NCI-H82 (cell line): ENCODE data around the gene MIDN.

Source experiments
- DNase-seq: peaks from one replicate; lab custom pipeline; 2025; lab: John Stamatoyannopoulos, UW

The MIDN gene

GRCh38 chr19:1270213-1270853 lies 21.9 kb downstream of the MIDN start:
- DNase-seq: no peak

DNA sequence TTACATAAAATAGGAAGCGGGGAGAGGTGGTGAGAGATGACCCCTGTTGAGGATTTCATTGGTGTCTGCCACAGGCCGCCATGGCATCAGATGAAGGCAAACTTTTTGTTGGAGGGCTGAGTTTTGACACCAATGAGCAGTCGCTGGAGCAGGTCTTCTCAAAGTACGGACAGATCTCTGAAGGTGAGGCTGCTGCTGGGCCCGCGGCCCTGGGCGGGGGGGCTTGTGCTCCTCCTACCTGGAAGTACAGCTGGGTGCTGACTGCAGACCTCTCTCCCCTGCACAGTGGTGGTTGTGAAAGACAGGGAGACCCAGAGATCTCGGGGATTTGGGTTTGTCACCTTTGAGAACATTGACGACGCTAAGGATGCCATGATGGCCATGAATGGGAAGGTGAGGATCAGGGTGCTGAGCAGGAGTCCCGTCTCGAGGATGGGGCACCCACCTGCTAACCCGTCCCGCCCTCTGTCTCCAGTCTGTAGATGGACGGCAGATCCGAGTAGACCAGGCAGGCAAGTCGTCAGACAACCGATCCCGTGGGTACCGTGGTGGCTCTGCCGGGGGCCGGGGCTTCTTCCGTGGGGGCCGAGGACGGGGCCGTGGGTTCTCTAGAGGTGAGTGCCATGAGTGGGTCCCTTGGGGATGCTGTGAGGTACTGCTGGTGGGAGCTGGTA lies 22.6 kb downstream of the MIDN start:
- no peak for DNase-seq

DNA sequence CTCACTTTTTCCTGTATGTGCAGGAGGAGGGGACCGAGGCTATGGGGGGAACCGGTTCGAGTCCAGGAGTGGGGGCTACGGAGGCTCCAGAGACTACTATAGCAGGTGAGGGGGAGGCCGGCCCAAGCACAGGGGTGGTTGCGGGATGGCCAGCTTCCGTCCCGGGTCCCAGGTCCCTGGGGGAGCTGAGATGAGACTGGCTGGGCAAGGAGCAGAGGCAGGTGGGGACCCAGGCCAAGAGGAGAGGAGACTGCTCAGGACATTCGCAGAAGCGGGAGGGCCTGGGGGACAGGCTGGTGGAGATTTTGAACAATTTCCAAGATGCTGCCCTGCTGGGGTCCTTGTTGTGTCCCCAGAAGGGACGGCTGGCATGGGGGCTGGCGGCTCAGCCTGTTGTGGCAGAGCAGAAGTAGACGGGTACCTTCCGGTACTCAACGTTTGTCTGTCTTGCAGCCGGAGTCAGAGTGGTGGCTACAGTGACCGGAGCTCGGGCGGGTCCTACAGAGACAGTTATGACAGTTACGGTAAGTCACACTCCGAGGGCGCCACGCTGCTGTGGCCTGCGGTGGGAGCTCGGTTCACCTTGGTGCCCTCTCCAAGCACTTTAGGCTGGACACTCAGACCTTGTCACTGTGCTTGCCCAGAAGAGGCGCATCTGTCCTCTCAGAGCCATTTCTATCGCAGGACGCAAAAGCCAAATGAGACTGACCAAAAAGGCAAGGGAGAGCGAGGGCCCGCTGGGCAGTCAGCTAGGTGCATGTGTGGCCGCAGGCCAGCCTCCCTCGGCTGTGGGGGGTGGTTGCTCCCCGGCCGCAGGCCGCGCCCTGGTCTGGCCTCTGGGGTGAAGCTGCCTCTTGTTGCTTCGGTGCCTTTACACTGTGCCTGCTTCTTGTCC lies 23.4 kb downstream of the MIDN start:
- DNase-seq: no peak

- DNase-seq: no peak
Observed at GRCh38 chr19:1272423-1273262, 24.3 kb downstream of the MIDN start.

GRCh38 chr19:1273263-1274041 lies 25.1 kb downstream of the MIDN start:
- peak; percentile 39 for DNase-seq

DNA sequence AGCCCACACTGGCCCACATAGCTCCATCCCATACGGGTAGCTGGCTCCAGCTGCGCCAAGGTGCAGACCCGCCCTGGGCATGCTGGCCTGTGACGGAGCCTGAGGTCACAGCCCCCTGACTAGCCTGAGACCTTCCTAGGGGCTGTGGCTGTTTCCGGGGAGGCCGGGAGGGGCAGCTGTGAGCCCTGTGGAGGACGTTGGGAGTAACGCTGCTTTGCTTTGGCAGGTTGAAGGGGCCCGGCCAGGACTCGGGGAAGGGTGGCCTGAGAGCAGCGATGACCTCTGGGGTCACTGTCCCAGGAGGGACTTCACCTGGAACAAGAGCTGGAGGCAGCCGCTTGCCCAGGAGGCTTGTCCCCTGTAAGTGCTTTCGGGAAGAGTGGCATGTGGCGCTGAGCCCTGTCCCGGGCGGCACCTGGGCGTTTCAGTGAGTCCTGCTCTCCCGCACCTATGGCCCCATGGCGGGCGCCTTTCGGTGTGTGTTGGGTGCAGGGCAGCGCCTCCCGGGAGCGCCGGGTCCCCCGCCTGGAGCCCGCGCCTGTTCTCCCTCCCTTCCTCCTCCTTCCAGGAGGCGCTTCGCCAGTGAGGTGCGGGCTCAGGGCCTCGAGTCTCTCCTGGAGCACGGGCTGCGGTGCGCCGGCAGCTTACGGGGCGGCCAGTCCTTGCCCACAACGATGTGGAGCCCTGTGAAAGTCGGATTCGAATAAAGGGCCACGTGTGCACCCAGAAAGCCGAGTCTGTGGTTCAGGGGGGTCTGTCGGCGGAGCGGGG lies 25.9 kb downstream of the MIDN start:
- DNase-seq: peak; percentile 44

GRCh38 chr19:1274852-1275259 lies 26.5 kb downstream of the MIDN start:
- DNase-seq: peak; percentile 57

- DNase-seq: peak; percentile 97
Observed at GRCh38 chr19:1275260-1275975, 27.0 kb downstream of the MIDN start, which contains the start of gene FAM174C. Gene FAM174C (plus strand): TSS chr19:1275530. CDS start chr19:1275550, 20 bp downstream.

GRCh38 chr19:1275976-1276627 lies 27.7 kb downstream of the MIDN start:
- DNase-seq: no peak

- DNase-seq: no peak
Observed at GRCh38 chr19:1276628-1277022, 28.2 kb downstream of the MIDN start.

DNA sequence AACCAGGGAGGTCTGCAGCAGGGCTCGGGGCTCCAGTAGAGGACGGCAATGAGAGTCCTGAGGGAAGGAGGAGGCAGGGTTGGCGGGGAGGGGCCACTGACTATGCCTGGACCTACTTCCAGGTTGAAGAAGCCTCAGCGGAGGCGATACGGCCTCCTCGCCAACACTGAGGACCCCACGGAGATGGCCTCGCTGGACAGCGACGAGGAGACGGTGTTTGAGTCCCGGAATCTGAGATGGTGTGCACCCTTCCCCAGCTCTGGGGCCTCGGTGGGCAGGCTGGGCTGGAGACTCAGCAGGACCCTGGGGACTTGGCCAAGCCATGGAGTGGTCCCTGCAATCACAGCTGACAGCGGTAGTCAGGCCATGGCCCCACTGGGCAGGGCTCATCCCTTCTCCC lies 28.7 kb downstream of the MIDN start:
- no peak for DNase-seq

- no peak for DNase-seq
Observed at GRCh38 chr19:1278074-1278473, 29.7 kb downstream of the MIDN start.

DNA sequence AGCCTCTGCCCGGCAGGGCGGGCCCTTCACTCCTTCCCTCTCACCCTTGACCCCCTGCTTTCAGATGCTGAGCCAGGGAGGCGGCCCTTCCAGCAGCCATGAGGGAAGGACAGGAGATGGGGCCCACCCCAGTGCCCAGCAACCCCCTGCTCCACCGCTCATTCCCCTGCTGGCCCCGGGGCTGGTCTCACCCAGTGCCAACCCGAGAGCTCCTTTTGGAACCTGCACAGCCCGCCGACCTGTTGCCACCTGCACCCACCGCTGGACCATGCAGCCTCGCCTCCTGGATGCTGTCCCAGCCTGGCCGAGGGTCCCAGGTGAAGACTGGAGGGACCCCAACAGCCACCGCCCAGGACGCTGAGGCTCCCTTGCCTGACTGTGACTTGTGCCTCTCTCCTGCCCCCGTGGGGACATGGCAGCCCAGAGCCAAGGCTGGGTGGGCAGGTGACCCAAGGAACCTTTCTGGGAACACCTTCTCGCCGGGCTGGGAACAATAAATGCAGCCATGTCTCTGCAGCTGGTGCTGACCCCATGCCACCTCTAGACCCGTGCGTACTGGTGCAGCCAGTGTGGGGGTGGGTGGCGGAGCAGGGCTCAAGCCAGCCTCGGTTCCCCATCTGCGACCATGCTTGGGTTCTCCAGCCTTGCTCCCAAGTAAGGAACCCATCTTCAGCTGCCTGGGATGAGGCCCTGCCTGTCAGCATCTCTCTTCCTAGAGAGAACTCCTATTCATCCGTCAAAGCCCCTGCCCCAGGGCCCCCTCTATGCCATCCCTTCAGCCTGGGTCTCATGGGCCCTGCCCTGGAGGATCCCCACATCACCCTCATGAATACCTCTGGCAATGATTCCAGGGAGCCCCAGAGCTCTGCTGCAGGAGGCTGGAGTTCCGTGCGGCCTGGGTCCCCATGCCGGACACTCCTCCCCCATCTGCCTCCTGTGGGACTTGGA lies 30.6 kb downstream of the MIDN start:
- DNase-seq: no peak

- DNase-seq: peak; percentile 84
Observed at GRCh38 chr19:1279782-1280341, 31.5 kb downstream of the MIDN start.

GRCh38 chr19:1280636-1281568 lies 32.5 kb downstream of the MIDN start:
- no peak for DNase-seq

- DNase-seq: no peak
Observed at GRCh38 chr19:1281569-1282287, 33.3 kb downstream of the MIDN start.
